Pulmonary artery endothelial cell (primary cell): ENCODE measurements around the gene IQCC. TPM values are rescaled to one million over a fixed set of nuclear protein-coding genes. Genes with fewer than 3 reads are reported as not detected.

ENCODE experiments used
- DNase-seq: peaks from one replicate; pipeline ENCODE4 v3.0.0-alpha.2; 2011; ENCODE audit warnings: low read depth, low spot score
- total RNA-seq: library from RNA; depleted of rRNA; stranded (reverse); fragments of >200 nt; gene quantifications from 2 replicates; pipeline ENCODE4 v1.2.3, GENCODE V29; 2014

The IQCC gene
- total RNA-seq, 1 donor from 2014 or later: 2.4 TPM

- no peak for DNase-seq
Measured at GRCh38 chr1:32256473-32257226, 51.2 kb downstream of the IQCC start.

GRCh38 chr1:32257227-32257508 is 51.7 kb downstream of the IQCC start:
- no peak for DNase-seq

Other genes with a start within 250 kb of the IQCC start
- 80.5 and 84.5 TPM in 2 replicates for gene KHDRBS1, start 191.8 kb upstream of the IQCC start, total RNA-seq
- gene TMEM39B, start 132.7 kb upstream of the IQCC start, total RNA-seq: 12.1 and 14.4 TPM in 2 replicates
- 37.0 and 45.2 TPM in 2 replicates for gene KPNA6, start 97.6 kb upstream of the IQCC start, total RNA-seq
- gene TXLNA, start 26.0 kb upstream of the IQCC start, total RNA-seq: 80.0 and 100 TPM in 2 replicates
- 15.3 and 21.6 TPM in 2 replicates for gene CCDC28B, start 5.1 kb upstream of the IQCC start, total RNA-seq
- not detected in 2 replicates for gene DCDC2B, start 3.4 kb downstream of the IQCC start, total RNA-seq
- gene TMEM234, start 16.7 kb downstream of the IQCC start, total RNA-seq: 12.8 and 14.2 TPM in 2 replicates
- gene EIF3I, start 16.7 kb downstream of the IQCC start, total RNA-seq: 361 and 372 TPM in 2 replicates
- gene FAM167B, start 41.6 kb downstream of the IQCC start, total RNA-seq: 1.6 and 5.5 TPM in 2 replicates
- 0.11 and 0.26 TPM in 2 replicates for gene LCK, start 45.6 kb downstream of the IQCC start, total RNA-seq
- gene HDAC1, start 86.4 kb downstream of the IQCC start, total RNA-seq: 108 and 140 TPM in 2 replicates
- gene MARCKSL1, start 130.6 kb downstream of the IQCC start, total RNA-seq: 104 and 105 TPM in 2 replicates
- gene FAM229A, start 156.8 kb downstream of the IQCC start, total RNA-seq: 0.53 and 0.60 TPM in 2 replicates
- gene TSSK3, start 156.9 kb downstream of the IQCC start, total RNA-seq: 0.20 TPM in 1 of 2 replicates, not detected in the other
- 41.3 and 82.1 TPM in 2 replicates for gene BSDC1, start 188.8 kb downstream of the IQCC start, total RNA-seq